OCI-LY7 (cell line): Measurements from ENCODE around the gene POU6F2.

Experiments
- CTCF ChIP-seq: fragments of 200-600 bp; sonication (generic); conservative IDR thresholded peaks from 2 replicates; pipeline ENCODE4 v1.5.1; 2014; ENCODE audit warnings: mild to moderate bottlenecking, antibody characterized with exemption, low read length, moderate library complexity, mixed read lengths
- EZH2phosphoT487 ChIP-seq: fragments of 200-600 bp; sonication (generic); IDR thresholded peaks from 2 replicates; pipeline ENCODE4 v1.6.1; 2018; ENCODE audit warnings: low read depth, borderline replicate concordance, mild to moderate bottlenecking, mixed run types, antibody characterized with exemption, low read length, moderate library complexity, mixed read lengths

- TF ChIP-seq CTCF (no peak), EZH2phosphoT487 (no peak)
Measured at GRCh38 chr7:38962028-38962427, 15.7 kb upstream of the POU6F2 start.
